H9 (cell line): ENCODE data around the gene OR9Q2. TPM values are rescaled to one million over a fixed set of nuclear protein-coding genes. Genes with fewer than 3 reads are reported as not detected.

Experiments
- DNase-seq: peaks from one replicate; pipeline ENCODE4 v3.0.0-alpha.2; 2017
- H2AFZ ChIP-seq: one replicate; pipeline ENCODE4 v1.6.1; 2013; ENCODE audit warnings: mild to moderate bottlenecking, low read length, control low read depth, moderate library complexity
- H2AK5ac ChIP-seq: 2 replicates; pipeline ENCODE4 v1.6.1; 2013; ENCODE audit warnings: low read length, control low read depth, mixed read lengths; ENCODE audit not compliant: insufficient read length
- H2BK120ac ChIP-seq: one replicate; pipeline ENCODE4 v1.6.1; 2013; ENCODE audit warnings: low read depth, mild to moderate bottlenecking, low read length, control low read depth, inconsistent platforms; ENCODE audit not compliant: poor library complexity, severe bottlenecking
- H2BK12ac ChIP-seq: 2 replicates; pipeline ENCODE4 v1.6.1; 2013; ENCODE audit warnings: low read length, control low read depth, mixed read lengths, low read depth; ENCODE audit not compliant: insufficient read length
- H2BK15ac ChIP-seq: 2 replicates; pipeline ENCODE4 v1.6.1; 2013; ENCODE audit warnings: low read depth, low read length, control low read depth
- H2BK20ac ChIP-seq: one replicate; pipeline ENCODE4 v1.6.1; 2013; ENCODE audit warnings: low read depth, mild to moderate bottlenecking, low read length, control low read depth, inconsistent platforms; ENCODE audit not compliant: poor library complexity, severe bottlenecking
- H2BK5ac ChIP-seq: 2 replicates; pipeline ENCODE4 v1.6.1; 2013; ENCODE audit warnings: low read length, control low read depth, mixed read lengths; ENCODE audit not compliant: insufficient read length
- H3K14ac ChIP-seq: 2 replicates; pipeline ENCODE4 v1.6.1; 2013; ENCODE audit warnings: low read length, control low read depth; ENCODE audit not compliant: insufficient read depth
- H3K18ac ChIP-seq: 2 replicates; pipeline ENCODE4 v1.6.1; 2013; ENCODE audit warnings: low read depth, mild to moderate bottlenecking, mixed read lengths, low read length, control low read depth; ENCODE audit not compliant: insufficient read length
- H3K23ac ChIP-seq: 2 replicates; pipeline ENCODE4 v1.6.1; 2013; ENCODE audit warnings: low read length, control low read depth, mixed read lengths, low read depth; ENCODE audit not compliant: insufficient read length
- H3K23me2 ChIP-seq: 2 replicates; pipeline ENCODE4 v1.6.1; 2013; ENCODE audit warnings: low read depth, mild to moderate bottlenecking, mixed read lengths, low read length, control low read depth; ENCODE audit not compliant: insufficient read length, poor library complexity, severe bottlenecking
- H3K27ac ChIP-seq: 2 replicates; pipeline ENCODE4 v1.5.1; 2013; ENCODE audit warnings: low read length, control low read depth, mixed read lengths, low read depth; ENCODE audit not compliant: insufficient read length
- H3K27me3 ChIP-seq: 2 replicates; pipeline ENCODE4 v1.6.1; 2013; ENCODE audit warnings: low read length, control low read depth, inconsistent platforms; ENCODE audit not compliant: insufficient read depth
- H3K4ac ChIP-seq: 2 replicates; pipeline ENCODE4 v1.6.1; 2013; ENCODE audit warnings: low read depth, mild to moderate bottlenecking, control low read depth, inconsistent platforms, low read length, moderate library complexity
- H3K4me1 ChIP-seq: 2 replicates; pipeline ENCODE4 v1.6.1; 2013; ENCODE audit warnings: low read length, control low read depth, inconsistent platforms; ENCODE audit not compliant: insufficient read depth
- H3K4me2 ChIP-seq: 2 replicates; pipeline ENCODE4 v1.6.1; 2013; ENCODE audit warnings: low read length, control low read depth, mixed read lengths; ENCODE audit not compliant: insufficient read length, insufficient read depth
- H3K56ac ChIP-seq: 2 replicates; pipeline ENCODE4 v1.6.1; 2013; ENCODE audit warnings: low read depth, mild to moderate bottlenecking, mixed read lengths, low read length, control low read depth; ENCODE audit not compliant: insufficient read length
- H3K79me1 ChIP-seq: 2 replicates; pipeline ENCODE4 v1.6.1; 2013; ENCODE audit warnings: low read depth, mild to moderate bottlenecking, moderate library complexity, low read length, control low read depth, inconsistent platforms; ENCODE audit not compliant: insufficient read depth, poor library complexity, severe bottlenecking
- H3K79me2 ChIP-seq: 2 replicates; pipeline ENCODE4 v1.6.1; 2013; ENCODE audit warnings: low read length, control low read depth, inconsistent platforms; ENCODE audit not compliant: insufficient read depth
- H3K9ac ChIP-seq: 2 replicates; pipeline ENCODE4 v1.6.1; 2013; ENCODE audit warnings: low read length, control low read depth, mixed read lengths; ENCODE audit not compliant: insufficient read length; ENCODE audit errors: extremely low read depth
- H3K9me3 ChIP-seq: one replicate; pipeline ENCODE4 v1.6.1; 2013; ENCODE audit warnings: low read depth, low read length, inconsistent platforms; ENCODE audit not compliant: control insufficient read depth
- H3T11ph ChIP-seq: one replicate; pipeline ENCODE4 v1.6.1; 2013; ENCODE audit warnings: mild to moderate bottlenecking, low read length, control low read depth, inconsistent platforms
- H4K20me1 ChIP-seq: one replicate; pipeline ENCODE4 v1.6.1; 2013; ENCODE audit not compliant: control insufficient read depth, insufficient read length, insufficient read depth
- H4K5ac ChIP-seq: 2 replicates; pipeline ENCODE4 v1.6.1; 2013; ENCODE audit warnings: low read depth, mild to moderate bottlenecking, mixed read lengths, low read length, control low read depth; ENCODE audit not compliant: insufficient read length
- H4K8ac ChIP-seq: replicated peaks from 2 replicates; pipeline ENCODE4 v1.6.1; 2013; ENCODE audit warnings: low read length, control low read depth, mixed read lengths, low read depth; ENCODE audit not compliant: insufficient read length
- H4K91ac ChIP-seq: 2 replicates; pipeline ENCODE4 v1.6.1; 2013; ENCODE audit warnings: low read depth, mild to moderate bottlenecking, moderate library complexity, mixed read lengths, low read length, control low read depth; ENCODE audit not compliant: insufficient read length
- H3K27ac Mint-ChIP-seq, 3 experiments: 2 replicates in 2 of 3; 3 replicates in 1 of 3; pipeline ENCODE4 v1.8.0; 2020 to 2021; ENCODE audit warnings: mixed read lengths in 3 of 3, mild to moderate bottlenecking in 1 of 3, moderate library complexity in 1 of 3
- H3K27me3 Mint-ChIP-seq: 2 replicates; pipeline ENCODE4 v1.8.0; 2021; ENCODE audit warnings: low read depth, mild to moderate bottlenecking, moderate library complexity, mixed read lengths
- H3K36me3 Mint-ChIP-seq, 3 experiments: 2 replicates in 2 of 3; 3 replicates in 1 of 3; pipeline ENCODE4 v1.8.0; 2020 to 2021; ENCODE audit warnings: low read depth in 3 of 3, mixed read lengths in 3 of 3; ENCODE audit not compliant: insufficient read depth in 1 of 3
- H3K4me1 Mint-ChIP-seq, 2 experiments: 2 replicates each; pipeline ENCODE4 v1.8.0; 2020; ENCODE audit warnings: mixed read lengths in 2 of 2
- H3K4me3 Mint-ChIP-seq, 2 experiments: 2 replicates in 1 of 2; 3 replicates in 1 of 2; pipeline ENCODE4 v1.8.0; 2020 to 2021; ENCODE audit warnings: mild to moderate bottlenecking in 2 of 2, mixed read lengths in 2 of 2, moderate library complexity in 1 of 2
- H3K9me3 Mint-ChIP-seq, 2 experiments: 2 replicates in 1 of 2; 3 replicates in 1 of 2; pipeline ENCODE4 v1.8.0; 2020; ENCODE audit warnings: mild to moderate bottlenecking in 2 of 2, mixed read lengths in 2 of 2, moderate library complexity in 1 of 2
- total RNA-seq: library from RNA; stranded (reverse); gene quantifications from 2 replicates; pipeline ENCODE4 v1.2.1, GENCODE V29; 2021
- TF ChIP-seq, protein P1 (sequence below): fragments of 200-600 bp; sonication (generic); conservative IDR thresholded peaks from 3 replicates; pipeline ENCODE4 v1.8.0; 2021; ENCODE audit warnings: antibody characterized with exemption, mild to moderate bottlenecking

Gene OR9Q2
- total RNA-seq, 1 experiment from 2014 or later, result not detected

- no peak for DNase-seq
- Histone ChIP-seq H3K9me3 (no peaks in the 10 kb centered on the region), H3K27ac (no peak overlapping the region), H2BK120ac (no peak overlapping the region), H3K79me2 (no peaks in the 10 kb centered on the region), H2BK5ac (no peak overlapping the region), H3K23me2 (no peaks in the 10 kb centered on the region), H3K79me1 (no peaks in the 10 kb centered on the region), H3K27me3 (no peaks in the 10 kb centered on the region), H3K23ac (no peak overlapping the region), H3T11ph (no peak overlapping the region), H3K14ac (no peak overlapping the region), H2AK5ac (no peak overlapping the region), H3K4me1 (no peaks in the 10 kb centered on the region), H3K56ac (no peak overlapping the region), H4K20me1 (no peaks in the 10 kb centered on the region), H3K9ac (no peak overlapping the region), H3K4me2 (no peak overlapping the region), H4K8ac (no peak overlapping the region), H3K4ac (no peak overlapping the region), H2BK20ac (no peak overlapping the region), H3K18ac (no peak overlapping the region), H4K5ac (no peak overlapping the region), H4K91ac (no peak overlapping the region), H2BK12ac (no peak overlapping the region), H2AFZ (no peak overlapping the region), H2BK15ac (no peak overlapping the region)
- H3K4me1 Mint-ChIP-seq, result no peaks in the 10 kb centered on the region
- peaks cover 16 to 23% of the 10 kb centered on the region in 2 experiments; a peak in 3 of 5 replicates for H3K9me3 Mint-ChIP-seq
- TF ChIP-seq, protein P1, sequence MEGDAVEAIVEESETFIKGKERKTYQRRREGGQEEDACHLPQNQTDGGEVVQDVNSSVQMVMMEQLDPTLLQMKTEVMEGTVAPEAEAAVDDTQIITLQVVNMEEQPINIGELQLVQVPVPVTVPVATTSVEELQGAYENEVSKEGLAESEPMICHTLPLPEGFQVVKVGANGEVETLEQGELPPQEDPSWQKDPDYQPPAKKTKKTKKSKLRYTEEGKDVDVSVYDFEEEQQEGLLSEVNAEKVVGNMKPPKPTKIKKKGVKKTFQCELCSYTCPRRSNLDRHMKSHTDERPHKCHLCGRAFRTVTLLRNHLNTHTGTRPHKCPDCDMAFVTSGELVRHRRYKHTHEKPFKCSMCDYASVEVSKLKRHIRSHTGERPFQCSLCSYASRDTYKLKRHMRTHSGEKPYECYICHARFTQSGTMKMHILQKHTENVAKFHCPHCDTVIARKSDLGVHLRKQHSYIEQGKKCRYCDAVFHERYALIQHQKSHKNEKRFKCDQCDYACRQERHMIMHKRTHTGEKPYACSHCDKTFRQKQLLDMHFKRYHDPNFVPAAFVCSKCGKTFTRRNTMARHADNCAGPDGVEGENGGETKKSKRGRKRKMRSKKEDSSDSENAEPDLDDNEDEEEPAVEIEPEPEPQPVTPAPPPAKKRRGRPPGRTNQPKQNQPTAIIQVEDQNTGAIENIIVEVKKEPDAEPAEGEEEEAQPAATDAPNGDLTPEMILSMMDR, result no peak
- no peak overlapping the region for H3K27ac Mint-ChIP-seq
- H3K4me3 Mint-ChIP-seq, result no peak overlapping the region
- peaks cover 2% of the 10 kb centered on the region; the same call in 1 of the 2 replicates for H3K27me3 Mint-ChIP-seq
- peaks cover 0 to 5% (median 0%) of the 10 kb centered on the region in 3 experiments; a peak in 1 of 7 replicates for H3K36me3 Mint-ChIP-seq
Observed at GRCh38 chr11:58193391-58193790, 4.5 kb downstream of the OR9Q2 start.
